IPS-NIHi11 (cell line): Measurements from ENCODE around the gene GDF7.

Experiments used
- DNase-seq: peaks from one replicate; pipeline ENCODE4 v3.0.0; 2012; ENCODE audit warnings: mixed read lengths, low spot score

The GDF7 gene

GRCh38 chr2:20629181-20629580 is 37.8 kb upstream of the GDF7 start:
- no peak for DNase-seq

DNA sequence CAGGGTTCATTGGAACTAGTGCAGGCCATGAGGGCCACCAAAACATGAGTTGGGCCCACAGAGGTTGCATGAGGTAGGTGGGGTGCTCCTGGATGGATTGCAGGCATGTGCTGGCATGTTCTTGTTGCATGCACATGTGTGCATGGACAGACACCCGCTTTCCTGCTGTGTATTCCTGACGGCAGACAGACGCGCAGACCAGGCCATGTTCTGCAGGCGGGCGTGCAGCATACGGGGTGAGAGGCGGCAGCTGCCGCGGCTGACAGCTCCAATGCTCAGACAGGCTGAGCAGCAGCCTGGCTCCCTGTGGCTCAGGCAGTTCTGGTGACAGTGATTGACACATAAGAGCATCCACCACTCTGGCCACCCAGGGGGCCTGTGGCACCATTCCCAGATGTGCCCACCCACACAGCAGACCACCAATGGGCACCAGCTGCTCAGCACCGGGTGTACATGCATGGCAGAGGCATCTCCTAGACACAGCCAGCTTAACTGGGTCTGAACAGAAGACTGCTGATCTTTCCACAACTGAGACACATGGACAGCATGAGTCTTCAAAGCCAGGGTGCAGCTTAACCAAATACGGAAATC is 37.3 kb upstream of the GDF7 start:
- no peak for DNase-seq

GRCh38 chr2:20630967-20631366 is 36.0 kb upstream of the GDF7 start:
- DNase-seq, result no peak

- no peak for DNase-seq
Measured at GRCh38 chr2:20631617-20632307, 35.2 kb upstream of the GDF7 start.

GRCh38 chr2:20632446-20632990 is 34.4 kb upstream of the GDF7 start:
- DNase-seq, result no peak

DNA sequence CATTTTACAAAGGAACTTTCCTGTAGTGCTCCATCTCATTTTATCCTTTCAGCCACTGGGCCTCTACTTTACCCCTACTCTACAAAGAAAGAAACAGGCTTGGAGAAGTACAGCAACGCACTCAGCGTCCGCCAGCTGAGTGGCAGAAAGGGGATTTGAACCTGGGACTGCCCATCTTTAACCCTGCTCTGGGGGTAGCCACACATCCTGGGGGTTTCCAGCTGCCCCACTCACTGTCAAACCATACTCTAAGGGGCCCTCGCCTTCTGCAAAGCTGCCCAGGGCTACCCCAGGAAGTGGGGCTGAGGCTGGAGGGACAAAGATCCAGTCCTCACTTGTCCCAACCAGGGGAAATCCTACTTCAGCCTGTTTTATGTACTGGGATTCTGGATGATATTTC is 33.9 kb upstream of the GDF7 start:
- DNase-seq, result no peak

- peak; percentile 55 for DNase-seq
Measured at GRCh38 chr2:20633794-20634506, 33.0 kb upstream of the GDF7 start.

- no peak for DNase-seq
Measured at GRCh38 chr2:20634507-20635112, 32.3 kb upstream of the GDF7 start.

DNA sequence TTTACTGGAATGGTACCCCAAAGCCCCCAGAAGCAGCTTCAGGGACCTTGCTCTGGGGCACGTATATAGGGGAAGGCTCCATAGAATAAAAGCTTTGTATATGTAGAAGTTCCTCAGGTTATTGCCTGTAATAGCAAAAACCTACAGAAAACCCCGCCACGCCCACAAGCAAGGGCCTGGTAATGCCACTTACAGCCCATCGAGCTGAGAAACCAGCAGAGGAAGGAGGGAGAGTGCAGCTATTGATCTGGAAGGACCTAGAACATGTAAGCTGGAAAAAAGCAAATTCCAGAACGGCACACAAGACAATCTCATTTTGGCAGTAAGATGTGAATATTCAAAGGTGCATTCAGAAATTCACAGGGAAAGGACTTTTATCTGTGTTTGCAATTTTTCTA is 31.8 kb upstream of the GDF7 start:
- DNase-seq, result no peak

- DNase-seq, result peak; percentile 94
Measured at GRCh38 chr2:20635675-20636584, 31.0 kb upstream of the GDF7 start.

GRCh38 chr2:20637147-20637546 is 29.8 kb upstream of the GDF7 start:
- DNase-seq, result no peak

GRCh38 chr2:20638014-20638413 is 28.9 kb upstream of the GDF7 start:
- no peak for DNase-seq

GRCh38 chr2:20638646-20639430 is 28.1 kb upstream of the GDF7 start:
- no peak for DNase-seq

DNA sequence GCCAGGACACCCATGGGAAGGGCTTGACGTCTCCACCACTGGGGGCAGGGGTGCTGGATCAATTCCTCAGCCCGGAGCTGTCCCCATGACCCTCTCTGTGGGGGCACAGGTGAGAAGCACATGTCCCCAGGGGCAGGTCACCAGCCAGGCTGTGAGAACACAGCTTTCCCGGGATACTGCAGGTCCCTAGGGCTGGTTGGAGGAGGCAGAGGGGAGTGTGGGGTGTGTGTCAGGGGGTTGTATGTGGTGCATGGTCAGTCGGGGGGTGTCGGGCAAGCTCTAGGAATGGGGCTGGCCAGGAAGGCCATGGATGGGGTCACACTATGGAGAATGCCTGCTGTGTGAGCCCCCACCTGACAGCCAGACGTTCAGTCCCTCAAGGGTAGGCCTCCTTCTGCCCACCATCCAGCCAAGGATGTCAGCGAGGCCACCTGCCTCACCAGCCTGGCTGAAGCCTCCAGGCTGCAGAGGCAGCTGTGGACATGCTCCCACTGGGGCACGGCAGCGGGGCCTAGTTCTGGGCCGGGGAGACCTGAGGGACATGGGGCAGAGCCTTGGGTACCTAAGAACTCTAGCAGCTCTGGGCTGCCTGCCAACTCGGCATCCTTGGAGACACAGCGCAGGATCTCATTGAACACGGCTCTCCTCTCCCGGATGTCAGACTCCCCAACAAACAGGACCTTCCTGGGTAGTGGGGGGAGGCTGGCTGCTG is 26.4 kb upstream of the GDF7 start:
- DNase-seq, result no peak

- DNase-seq, result no peak
Measured at GRCh38 chr2:20641123-20641985, 25.6 kb upstream of the GDF7 start.

DNA sequence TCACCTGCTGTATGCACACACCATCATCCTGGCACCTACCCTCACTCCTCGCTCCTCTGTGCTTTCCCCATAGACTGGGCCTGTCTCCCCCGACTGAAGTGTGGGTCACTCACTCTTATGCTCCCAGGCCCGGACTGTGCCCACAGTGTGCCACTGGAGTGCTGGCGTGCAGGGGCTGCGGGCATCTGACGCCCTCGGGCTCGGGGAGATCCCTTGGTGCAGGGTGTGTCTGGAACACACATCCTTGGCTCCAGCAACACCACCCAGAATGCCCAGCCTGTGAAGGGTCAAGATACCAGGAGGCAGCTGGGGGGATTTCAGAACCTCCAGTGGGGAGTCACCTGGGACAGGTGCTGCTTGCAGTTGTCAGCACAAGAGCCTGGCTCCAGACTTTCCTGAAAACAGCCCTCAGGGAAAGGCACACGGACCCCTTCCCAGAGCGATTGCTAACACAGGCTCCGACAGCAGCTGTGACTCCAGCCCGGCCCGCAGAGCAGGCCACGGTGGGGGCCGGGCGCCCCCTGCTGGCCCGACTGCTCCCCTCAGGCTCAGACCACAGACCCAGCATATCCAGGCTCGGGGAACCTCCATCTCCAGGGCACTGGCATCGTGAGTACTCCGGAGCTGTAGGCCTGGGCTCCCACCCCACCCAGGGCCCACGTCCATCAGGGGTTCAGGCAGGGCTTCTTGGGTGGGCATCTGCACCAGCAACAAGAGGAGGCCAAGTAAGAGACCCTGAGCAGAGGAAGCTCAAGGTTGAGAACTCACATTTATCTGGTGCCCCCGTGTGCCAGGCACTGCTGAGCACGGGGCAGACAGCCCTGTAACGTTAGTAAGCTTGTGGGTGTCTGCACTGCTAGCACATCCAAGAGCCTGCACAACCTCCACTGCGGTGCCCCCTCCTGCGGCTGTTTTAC is 24.6 kb upstream of the GDF7 start:
- peak; percentile 95 for DNase-seq

- no peak for DNase-seq
Measured at GRCh38 chr2:20643060-20643459, 23.9 kb upstream of the GDF7 start.

DNA sequence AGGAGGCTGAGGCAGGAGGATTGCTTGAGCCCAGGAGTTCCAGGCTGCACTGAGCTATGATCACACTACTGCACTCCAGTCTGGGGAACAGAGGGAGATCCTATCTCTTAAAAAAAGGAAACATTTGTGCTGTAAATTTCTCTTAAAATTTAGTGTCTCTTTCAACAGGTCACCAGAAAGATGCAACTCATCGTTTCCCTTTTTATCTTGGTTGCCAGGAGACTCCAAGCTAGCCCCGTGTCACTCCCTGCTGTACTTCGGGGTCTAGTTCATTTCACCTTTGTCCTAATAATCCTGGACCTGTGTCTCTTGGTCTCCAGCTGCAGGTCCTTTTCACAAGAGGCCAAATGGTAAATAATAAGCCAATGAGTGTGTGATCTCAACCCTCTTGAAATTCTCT is 23.1 kb upstream of the GDF7 start:
- DNase-seq, result no peak
